ENCODE measurements around the gene DSC2.

- TF ChIP-seq CTCF (IDR thresholded peaks at IDR 0.05; ENCODE audit: insufficient read depth, low read depth, low read length) (no peak), EZH2 (IDR thresholded peaks at IDR 0.05; ENCODE audit: insufficient read depth, low read length) (no peak)
Observed at GRCh38 chr18:31104444-31104843, 2.2 kb upstream of the DSC2 start.
